GM18508 (cell line): ENCODE data around the gene WHRN.

Source experiments
- ATAC-seq: cut with Tn5 transposase; IDR thresholded peaks from one replicate; pipeline ENCODE4 v1.9.1; 2021; ENCODE audit warnings: moderate number of reproducible peaks; ENCODE audit not compliant: insufficient read depth, unreplicated experiment

WHRN gene

GRCh38 chr9:114427644-114428043 lies 77.6 kb downstream of the WHRN start:
- no peak for ATAC-seq

- ATAC-seq = no peak
These were observed 79.0 kb downstream of the WHRN start for GRCh38 chr9:114426046-114426948.

GRCh38 chr9:114425126-114425525 lies 80.1 kb downstream of the WHRN start:
- ATAC-seq = no peak

- ATAC-seq = no peak
These were observed 81.1 kb downstream of the WHRN start for GRCh38 chr9:114424126-114424525.

- no peak for ATAC-seq
These were observed 82.1 kb downstream of the WHRN start for GRCh38 chr9:114423181-114423580.

- no peak for ATAC-seq
These were observed 84.1 kb downstream of the WHRN start for GRCh38 chr9:114421147-114421546.

GRCh38 chr9:114419796-114420195 lies 85.5 kb downstream of the WHRN start:
- ATAC-seq = no peak

GRCh38 chr9:114418053-114418452 lies 87.2 kb downstream of the WHRN start:
- no peak for ATAC-seq

GRCh38 chr9:114417511-114417910 lies 87.8 kb downstream of the WHRN start:
- no peak for ATAC-seq

- no peak for ATAC-seq
These were observed 88.4 kb downstream of the WHRN start for GRCh38 chr9:114416906-114417305.

GRCh38 chr9:114416290-114416689 lies 89.0 kb downstream of the WHRN start:
- ATAC-seq = no peak

GRCh38 chr9:114414346-114414745 lies 90.9 kb downstream of the WHRN start:
- ATAC-seq = no peak

GRCh38 chr9:114413861-114414301 lies 91.4 kb downstream of the WHRN start:
- ATAC-seq = no peak

GRCh38 chr9:114412048-114412683 lies 93.1 kb downstream of the WHRN start:
- ATAC-seq = no peak

GRCh38 chr9:114411452-114411851 lies 93.8 kb downstream of the WHRN start:
- no peak for ATAC-seq

- ATAC-seq = no peak
These were observed 94.4 kb downstream of the WHRN start for GRCh38 chr9:114410910-114411309.

- ATAC-seq = no peak
These were observed 95.4 kb downstream of the WHRN start for GRCh38 chr9:114409842-114410241.

GRCh38 chr9:114409103-114409780 lies 96.0 kb downstream of the WHRN start:
- no peak for ATAC-seq

- no peak for ATAC-seq
These were observed 96.6 kb downstream of the WHRN start for GRCh38 chr9:114408645-114409044.

GRCh38 chr9:114407889-114408288 lies 97.4 kb downstream of the WHRN start:
- no peak for ATAC-seq

GRCh38 chr9:114406441-114406840 lies 98.8 kb downstream of the WHRN start:
- no peak for ATAC-seq
